GM19328 (cell line): ENCODE measurements around the gene GLG1.

Source experiments
- ATAC-seq: cut with Tn5 transposase; IDR thresholded peaks from one replicate; pipeline ENCODE4 v1.9.1; 2021; ENCODE audit warnings: mild to moderate bottlenecking, moderate library complexity; ENCODE audit not compliant: unreplicated experiment

The GLG1 gene

DNA sequence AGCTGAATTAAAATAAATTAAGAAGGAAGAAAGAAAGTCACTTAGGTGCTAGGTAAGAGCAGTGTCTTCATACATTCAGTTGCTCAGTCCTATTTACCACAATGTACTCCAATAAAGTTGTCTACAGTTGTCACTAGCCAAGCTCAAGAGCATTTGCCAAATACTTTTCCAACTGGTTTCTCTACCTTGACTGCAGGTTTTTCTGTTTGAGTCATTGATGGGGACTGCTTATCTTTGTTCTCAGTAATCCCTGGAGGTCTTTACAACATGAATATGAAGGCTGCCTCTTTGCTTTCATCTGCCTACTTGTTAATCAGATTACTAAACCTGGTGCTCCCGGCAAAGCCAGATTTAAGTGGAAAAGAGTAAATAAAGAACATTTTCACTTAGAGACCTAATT, 121.0 kb downstream of the GLG1 start:
- no peak for ATAC-seq

DNA sequence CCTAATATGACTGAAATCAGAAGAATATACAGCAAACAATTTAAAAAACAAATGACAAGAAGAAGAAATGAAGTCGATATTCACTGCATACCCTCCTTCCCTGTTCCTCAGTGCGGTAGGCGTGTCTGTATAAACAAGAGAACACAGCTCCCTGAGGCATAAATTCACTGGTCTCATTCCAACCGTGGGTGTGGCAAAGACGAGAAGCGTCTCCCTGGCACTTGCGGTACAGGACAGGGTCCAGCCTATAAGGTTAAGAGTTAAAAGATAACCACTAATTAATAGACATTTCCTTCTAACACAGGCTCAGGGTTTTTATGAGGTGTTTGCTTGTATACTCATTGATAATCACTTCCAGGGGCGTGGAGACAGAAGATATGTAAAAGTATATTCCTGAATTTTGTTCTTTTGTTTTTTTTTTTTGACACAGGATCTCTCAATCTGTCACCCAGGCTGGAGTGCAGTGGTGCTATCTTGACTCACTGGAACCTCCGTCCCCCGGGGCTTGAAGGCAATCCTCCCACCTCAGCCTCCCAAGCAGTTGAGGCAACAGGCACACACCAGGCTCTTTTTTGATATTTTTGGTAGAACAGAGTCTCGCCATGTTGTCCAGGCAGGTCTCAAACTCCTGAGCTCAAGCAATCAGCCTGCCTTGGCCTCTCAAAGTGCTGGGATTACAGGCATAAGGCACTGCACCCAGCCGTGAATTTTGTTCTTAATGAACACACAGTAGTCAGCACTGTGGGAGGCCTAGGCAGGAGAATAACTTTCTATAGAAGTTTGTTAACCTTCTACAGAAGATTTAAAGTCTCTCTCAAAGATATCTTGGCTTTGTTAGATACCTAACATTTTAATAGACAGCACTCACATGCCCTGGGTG, 126.5 kb downstream of the GLG1 start:
- no peak for ATAC-seq

DNA sequence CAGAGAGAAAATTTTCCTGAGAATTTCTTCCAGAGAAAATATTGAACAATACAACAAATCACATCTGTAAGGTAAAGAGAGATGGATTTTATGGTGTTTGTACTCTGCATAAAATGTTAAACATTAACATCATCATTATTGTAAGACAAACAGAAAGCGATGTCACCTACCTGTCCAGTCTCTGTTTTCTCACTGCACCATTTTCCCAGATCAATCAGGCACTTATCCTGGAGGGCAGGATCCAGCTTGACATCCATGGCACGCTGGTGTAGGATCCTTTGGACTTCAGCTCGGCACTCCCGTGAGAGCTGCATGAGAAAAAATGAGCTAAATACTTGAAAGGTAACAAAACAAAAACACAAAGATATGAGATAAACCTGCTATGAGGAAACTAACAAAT, 129.7 kb downstream of the GLG1 start:
- no peak for ATAC-seq

DNA sequence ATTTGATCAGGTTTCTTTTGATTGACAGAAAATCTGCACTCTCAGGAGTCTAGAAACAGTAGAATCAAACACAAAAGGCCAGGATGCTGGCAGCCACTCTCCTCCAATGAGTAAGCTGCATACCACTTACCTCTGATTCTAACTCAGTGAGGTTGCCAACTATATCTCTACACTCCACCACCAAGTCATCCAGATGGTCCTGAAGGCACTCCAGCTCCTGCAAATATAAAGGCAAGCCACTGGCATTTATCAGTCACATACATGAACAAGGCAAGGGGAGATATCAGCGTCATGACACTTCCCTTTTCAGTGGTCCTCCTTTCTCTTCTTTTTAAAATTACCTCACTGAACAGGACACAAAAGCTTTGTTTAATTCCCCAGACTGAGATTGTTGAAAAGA, 132.5 kb downstream of the GLG1 start:
- no peak for ATAC-seq

DNA sequence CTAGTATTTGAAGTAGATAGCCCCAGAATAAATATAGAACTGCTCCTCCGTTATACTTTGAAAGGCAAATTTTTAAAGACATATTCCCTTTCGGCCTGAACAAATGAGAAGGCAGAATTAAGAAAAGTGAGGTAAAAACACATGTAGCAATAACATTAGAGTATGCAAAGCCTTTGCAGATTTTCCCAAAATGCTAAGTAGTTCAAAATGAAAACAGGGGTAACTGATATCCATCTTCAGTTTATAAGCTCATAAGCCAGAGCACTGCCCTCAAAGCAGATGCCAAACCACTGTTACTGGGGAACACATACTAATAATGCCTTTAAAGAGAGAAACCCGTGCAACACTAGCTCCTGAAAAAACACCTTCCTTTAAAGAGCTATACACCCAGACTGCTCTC, 134.4 kb downstream of the GLG1 start:
- ATAC-seq = no peak

DNA sequence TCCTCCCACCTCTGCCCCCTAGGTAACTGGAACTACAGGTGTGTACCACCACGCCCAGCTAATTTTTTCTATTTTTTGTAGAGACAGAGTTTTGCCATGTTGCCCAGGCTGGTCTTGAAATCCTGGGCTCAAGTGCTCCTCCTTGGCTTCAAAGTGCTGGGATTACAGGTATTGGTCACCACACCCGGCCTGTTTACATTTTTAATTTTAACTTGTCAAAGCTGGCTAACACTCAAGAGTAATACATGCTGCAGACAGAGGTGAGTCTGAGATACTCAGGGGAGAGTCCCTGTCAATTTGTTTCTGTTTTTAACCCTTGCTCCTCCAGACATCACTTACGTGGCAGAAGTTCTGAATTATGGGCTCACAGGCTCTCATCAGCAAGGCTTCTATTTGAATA, 134.9 kb downstream of the GLG1 start:
- no peak for ATAC-seq

DNA sequence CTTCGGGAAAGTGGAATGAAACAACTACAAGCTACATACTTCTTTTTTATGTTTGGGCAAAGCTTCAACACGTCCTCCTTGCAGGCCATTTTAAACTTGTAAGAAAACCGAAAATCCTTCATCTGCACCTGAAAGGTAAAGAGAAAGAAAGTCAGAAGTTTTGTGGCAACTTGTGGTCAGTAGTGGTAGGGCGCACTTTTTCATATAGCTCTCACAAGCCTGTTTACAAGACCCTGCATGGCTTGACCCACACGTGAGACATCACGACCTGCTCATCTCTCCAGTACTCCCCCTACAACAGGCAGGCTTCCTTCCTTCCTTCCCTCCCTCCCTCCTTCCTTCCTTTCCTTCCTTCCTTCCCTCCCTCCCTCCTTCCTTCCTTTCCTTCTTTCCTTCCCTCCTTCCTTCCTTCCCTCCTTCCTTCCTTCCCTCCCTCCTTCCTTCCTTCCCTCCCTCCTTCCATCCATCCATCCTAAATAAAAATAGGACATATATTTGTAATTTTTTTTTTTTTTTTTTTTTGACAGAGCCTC, 136.9 kb downstream of the GLG1 start:
- ATAC-seq = no peak

DNA sequence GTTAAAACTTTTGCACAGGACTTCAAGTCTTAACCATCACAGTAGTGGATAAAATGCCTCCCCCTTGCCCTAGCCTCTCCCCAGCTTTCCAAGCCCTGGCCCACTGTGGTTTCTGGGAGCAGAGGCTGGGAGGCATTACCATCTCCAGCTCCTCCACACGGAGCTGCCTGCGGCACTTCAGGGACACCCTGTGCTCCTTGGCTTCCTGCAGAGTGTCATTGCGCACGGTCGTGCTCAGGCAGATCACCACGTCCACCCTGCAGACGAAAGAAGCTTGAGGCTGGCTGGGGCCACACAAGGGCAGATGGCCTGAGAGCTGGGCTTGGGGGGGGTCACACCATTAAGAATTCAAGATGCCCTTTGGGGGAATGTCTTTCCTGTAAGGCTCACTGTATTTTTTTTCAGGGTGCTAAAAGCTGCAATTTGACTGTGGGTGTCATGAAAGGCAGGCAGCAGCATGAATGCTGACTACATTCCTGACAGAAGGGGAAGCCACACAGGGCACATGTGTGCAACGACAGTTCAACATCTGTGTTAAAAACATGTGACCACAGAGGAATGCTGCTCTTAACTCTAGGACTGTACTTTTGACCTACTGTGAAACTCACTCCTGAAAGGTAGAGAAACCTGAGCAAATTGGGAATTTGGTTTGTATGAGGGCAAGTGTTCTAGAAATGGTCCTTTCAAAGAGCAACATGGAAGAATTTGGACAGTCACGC, 137.9 kb downstream of the GLG1 start:
- no peak for ATAC-seq

DNA sequence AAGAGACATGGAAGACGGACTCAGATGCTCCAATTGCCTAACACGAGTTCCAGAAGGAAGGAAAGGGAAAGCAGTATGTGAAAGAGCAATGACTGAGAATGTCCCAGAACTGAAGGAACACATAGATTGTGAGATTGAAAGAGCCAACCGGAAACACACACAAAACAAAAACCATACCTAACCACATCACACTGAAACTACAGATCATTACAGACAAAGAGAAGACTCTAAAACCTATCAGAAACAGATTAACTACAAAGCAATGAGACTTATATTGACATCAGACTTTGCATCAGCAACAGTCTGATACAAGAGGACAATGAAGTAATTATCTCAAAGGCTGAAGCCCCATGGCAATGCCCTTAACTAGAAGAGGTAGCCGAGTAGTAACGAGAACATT, 140.0 kb downstream of the GLG1 start:
- ATAC-seq = no peak

DNA sequence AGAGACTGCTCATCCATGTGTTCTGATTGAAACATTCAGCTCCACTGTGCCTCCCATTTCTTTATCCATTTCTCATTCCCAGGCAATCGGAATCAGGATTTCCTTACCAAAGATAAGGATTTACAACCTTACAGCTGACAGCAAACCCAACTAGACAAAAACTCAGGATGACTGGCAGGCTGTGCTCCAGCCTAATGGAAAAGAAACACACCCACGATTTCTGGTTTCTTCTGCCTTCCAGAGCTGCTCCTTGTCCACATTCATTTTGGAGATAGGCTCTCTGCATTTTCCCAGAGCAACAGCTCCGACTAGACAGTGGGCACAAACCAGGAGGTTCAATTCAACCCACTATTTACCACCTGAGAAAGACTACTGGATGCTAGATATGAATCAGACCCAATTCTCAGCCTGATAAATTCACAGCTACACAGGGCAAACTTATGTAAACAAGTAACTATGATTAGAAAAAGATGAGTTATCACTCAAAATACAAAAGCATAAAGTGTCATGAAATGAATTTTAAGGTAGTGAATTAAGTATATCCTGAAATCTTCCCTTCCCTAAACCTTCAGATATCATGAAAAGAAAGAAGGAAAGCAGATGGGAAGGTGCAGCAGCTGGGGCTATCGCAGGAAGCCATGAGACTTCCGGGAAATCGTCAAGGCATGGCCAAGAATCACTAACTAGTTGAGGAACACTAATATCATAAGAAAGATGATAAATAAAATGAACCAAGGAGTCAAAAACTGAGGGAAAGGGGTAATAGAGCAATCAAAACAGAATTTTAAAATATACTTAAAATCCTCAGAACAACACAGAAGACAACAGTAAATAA, 140.8 kb downstream of the GLG1 start:
- ATAC-seq = no peak

DNA sequence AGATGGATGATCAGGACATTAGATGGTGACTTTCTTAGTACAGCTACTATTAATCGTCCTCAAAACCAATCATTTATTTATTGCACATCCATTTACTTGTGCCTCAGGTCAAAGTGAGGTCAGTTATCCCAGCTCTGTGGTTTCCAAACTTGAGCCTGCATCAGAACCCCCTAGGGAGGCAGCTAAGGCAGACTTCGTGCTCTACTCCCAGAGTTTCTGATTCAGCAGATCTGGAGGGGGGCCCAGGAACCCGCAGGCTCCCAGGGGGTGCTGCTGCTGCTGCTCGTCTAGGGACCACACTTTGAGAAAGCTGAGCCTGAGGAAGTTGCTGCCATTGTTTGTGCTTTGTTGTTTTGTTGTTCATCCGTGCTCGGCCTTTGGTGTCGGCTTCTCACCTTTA, 141.6 kb downstream of the GLG1 start:
- ATAC-seq = no peak

DNA sequence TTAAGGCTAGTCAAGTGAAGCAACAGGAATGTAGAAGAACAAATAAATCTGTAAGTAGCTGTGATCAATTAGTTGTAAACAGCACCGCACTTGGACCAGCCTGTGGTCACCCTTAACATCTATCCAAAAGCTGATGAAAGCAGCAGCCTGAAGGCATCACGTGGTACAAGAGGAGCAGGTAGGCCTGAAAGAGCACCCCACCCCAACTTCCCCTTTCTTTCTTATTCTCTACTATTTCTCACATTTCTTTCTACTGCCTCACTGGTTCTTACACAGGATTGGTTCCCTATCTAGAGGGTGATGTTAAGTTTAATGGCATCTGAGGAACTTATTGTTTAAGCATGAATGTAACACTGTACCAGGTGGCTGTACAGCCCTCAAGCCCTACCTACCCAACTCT, 143.0 kb downstream of the GLG1 start:
- ATAC-seq = no peak

DNA sequence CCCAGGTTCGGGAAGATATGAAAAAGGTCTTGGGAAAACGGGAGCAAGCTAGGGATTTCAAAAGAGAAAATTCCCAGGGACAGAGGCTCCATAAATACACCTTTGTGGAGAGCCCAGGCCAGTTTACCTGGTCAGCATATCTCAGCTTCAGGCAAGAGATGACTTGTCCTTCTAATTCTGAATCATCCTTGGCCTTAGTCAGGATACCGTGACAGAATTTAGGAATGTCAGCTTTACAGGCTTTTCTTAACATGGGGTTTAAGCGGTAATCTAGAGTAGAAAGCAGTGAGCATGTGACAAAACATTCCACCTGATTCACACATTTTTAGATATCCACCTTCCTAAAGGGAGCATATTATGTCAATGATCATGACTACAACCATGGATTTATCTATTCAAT, 144.6 kb downstream of the GLG1 start:
- ATAC-seq = no peak

DNA sequence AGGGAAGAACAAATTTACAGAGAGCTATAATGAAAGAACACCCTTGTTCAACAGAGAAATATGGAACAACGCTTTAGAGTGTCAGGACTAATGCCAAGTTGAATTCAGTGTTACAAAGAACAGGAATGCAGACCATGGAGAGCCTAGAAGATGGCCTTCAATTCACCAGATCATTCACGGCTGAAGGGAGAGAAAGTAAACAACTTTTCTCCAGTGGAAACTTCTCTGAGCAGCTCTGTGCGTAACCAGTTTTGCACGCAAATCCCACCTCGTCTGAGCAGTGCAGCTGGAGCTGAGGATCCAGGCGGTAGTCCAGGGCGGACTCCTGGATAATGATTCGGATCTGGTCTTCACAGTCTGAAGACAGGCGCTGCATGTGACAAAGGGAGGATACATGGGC, 145.1 kb downstream of the GLG1 start:
- no peak for ATAC-seq

DNA sequence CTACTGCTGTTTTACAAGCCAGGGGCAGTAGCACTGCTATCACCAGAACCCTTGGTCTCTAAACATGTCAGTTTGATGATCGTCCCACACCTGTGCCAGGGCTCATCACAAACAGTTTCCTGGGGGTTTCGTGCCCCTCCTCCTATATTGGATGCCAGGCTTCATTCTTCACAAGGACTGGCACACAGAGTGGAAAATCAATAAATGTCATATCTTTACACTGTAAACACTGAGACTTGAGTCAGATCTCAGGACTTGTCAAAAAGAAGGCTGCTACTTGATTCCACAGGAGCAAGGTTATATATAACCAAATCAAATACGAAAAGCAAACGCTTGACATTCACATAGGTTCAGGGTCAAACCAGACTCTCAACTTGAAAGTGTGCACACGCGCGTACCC, 146.4 kb downstream of the GLG1 start:
- ATAC-seq = no peak

DNA sequence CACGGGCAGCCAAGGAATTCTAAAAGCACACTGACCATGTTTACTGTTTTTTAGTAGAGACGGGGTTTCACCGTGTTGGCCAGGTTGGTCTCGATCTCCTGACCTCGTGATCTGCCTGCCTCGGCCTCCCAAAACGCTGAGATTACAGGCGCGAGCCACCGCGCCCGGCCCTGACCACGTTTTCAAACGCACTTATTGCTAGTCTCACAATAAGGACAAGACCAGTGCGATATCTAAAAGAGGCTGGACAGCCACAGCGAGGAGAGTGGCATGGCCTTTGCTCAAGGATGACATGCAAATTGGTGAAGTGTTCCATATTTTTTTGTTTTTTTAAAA, 150.7 kb downstream of the GLG1 start:
- ATAC-seq = no peak

DNA sequence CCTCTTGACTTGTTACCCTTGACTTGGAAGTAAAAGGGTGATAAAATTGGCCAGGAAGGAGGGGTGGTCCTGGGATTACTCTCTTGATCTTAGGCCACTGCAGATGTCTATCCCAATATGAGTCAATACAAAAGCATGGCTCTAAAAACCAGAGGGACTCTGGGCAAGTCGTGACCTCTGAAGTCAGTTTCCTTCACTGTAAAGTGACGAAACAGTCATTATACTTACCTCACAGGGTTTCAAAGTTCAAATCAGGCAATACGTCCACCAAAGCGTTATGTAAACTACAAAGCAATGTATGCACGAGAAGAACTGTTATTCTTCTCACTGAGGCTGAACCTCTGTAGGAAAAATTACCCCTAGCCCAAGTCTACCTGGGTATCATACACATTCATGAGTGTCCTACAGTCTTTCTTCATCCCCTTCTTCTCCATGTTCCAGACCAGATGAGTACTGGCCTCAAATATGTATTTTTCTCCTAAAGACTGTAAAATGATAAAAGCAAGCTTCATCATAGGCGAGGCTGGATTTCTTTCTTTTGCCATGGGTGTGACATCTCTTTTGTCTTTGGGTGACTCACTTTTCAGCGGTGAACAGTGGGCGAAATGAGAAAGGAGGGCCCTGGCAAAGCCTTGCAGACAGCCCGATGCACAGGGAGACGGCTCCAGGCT, 151.2 kb downstream of the GLG1 start:
- ATAC-seq = no peak

DNA sequence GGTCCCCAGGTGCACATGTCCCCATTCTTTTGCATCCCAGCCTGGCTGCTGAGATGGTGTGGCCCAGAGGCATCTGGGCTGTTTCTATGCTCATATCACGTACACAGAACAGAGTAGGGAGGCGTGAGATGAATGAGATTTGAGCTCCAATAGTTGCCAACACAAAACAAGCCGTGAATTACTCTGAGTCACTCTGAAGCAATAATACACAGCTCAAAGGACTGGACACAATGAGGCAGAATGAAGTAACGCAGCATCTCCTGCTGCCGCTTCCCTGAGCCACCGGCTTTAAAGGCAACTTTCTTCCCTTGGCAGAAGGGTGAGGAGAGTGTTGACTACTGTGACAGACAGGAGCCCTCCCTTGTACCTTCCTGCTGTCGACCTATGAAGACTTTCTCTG, 151.7 kb downstream of the GLG1 start:
- ATAC-seq = no peak

DNA sequence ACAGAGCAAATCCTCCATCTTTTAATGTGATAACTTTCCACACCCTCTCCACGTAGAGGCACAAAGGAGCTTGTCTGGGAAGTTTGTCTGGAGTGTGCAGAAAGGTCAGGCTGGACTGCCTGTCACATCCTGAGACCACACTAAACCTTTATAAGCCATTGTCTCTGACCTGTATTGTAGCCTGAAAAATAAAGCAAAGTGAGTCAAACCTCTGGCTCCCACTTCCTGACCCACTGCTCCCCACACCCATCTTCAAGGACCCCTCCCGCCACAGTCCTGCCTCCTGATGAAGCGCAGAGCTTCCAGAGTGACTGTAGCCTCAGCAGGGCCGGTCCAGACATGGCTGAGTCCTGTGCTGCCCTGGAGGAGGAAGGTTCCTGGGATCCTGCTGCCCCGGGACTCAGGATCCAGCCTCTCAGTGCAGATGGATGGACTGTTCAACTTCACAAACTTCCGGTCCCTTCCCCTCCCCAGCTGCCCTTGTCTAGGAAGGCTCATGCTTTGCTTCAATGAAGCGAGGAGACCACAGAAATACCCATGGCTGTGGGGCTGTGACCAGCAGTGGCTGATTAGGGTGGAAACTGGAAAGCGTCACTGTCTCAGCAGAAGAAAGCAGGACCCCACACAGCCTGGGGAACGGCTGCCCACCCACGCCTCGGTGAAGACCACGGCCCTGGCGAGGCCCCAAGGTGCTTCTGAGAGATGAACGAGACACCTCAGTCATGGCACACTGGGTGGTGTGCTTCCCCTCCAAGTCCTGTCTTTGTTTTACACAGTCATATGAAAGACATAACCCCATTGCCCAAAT, 154.8 kb downstream of the GLG1 start:
- ATAC-seq = peak; percentile 85
